CD4-positive, alpha-beta T cell treated with Interleukin-17A for 4 hours (primary cell): ENCODE results near the gene COA8.
A peak's percentile ranks its signal among the peaks of the same experiment; 100 is the strongest.
"Not testable (repeated sequence)": the region's sequence is repeated elsewhere in the genome, so short reads cannot be mapped to it uniquely, and the experiment has no call there.

ENCODE experiments used
- DNase-seq: peaks from one replicate; pipeline ENCODE4 v3.0.0-alpha.2; 2020; ENCODE audit warnings: mixed read lengths

Gene COA8

GRCh38 chr14:103576371-103577024, 13.7 kb downstream of the COA8 start:
- DNase-seq = no peak

DNA sequence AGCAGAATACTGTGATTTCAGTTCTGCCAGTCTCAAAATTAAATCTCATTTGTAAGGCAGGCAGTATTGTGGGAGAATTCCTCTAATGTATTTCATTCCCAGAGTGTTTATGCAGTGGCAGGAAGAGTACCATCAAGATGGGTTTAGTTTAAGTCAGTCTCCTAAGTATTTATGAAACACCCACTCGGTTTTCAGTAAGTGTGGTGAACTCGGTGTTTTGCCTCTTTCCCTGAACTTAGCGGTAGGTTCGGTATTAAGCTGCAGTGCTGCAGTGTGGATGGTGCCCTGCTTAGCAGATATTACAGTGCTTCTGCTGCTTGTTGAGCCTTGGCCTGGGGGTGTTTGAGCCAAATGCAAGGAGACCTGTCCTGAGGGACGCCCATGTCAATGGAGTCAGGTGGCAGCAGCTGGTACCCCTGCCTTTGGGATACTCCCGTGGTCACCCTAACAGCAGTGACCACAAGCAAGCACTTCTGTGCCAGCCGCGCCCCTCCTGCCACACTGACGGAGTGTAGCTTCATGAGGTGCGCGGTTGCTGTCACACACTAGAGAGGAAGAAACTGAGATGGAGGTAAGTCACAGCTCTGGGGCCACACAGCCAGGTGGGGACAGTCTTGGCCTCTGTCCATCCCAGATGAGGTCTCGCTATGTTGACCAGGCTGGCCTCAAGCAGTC, 15.8 kb downstream of the COA8 start:
- DNase-seq = no peak

- no peak for DNase-seq
Measured at GRCh38 chr14:103581206-103581605, 18.4 kb downstream of the COA8 start.

DNA sequence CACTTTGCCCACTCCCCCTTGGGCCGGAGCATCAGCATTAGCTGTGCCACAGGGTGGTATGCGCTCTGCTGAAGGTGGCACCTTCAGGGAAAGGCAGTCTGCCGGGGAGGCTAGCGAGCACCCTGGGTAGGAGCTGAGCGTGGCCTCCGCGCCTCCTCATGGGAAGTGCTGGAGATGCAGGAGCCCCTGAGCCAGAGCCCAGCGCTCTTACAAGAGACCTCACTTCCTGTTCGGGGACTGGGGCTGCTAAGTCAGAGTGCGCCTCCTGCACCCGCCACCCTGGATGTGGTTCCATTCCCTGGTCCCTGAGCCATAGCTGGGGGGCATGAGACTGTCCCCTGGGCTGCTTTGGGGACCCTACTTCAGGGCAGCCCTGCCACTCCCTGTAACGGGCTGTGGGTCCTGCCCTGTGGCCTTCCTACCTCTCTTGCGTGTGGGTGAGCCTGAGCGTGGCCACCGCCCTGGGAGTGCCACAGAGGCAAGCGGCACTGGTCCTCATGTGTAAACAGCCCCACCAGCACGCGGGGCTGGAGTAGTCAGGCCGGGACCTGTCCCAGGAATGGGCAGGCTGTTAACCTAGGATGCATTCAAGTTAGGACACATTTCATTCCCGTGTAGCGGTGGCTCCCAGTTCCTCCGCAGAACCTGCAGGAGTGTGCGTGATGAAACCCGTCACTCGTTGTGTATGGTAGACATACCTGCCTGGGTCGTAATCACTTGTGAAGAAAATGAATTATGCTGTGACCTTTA, 19.4 kb downstream of the COA8 start:
- no peak for DNase-seq

DNA sequence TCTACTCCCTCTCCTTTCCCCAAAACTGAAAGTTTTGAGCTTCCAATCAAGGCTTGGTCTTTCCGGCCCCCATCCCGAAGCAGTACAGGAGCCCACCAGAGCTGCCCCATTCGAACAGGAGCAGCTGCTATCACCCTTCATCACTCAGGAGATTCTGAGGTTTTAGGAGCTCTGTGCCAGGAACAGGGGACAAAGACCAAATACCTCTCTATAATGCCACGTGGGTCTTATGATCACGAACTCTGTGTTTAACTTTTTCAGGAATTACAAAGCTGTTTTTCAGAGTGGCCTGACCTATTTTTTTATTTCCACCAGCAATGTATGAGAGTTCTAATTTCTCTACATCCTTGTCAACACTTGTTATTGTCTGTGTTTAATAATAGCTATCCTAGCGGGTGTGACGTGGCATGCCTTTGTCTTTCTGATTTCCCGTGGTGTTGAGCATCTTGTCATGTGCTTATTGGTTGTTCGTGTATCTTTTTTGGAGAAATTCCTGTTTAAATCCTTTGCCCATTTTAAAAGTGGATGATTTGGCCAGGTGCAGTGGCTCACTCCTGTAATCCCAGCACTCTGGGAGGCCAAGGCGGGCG, 21.7 kb downstream of the COA8 start:
- DNase-seq = no peak

DNA sequence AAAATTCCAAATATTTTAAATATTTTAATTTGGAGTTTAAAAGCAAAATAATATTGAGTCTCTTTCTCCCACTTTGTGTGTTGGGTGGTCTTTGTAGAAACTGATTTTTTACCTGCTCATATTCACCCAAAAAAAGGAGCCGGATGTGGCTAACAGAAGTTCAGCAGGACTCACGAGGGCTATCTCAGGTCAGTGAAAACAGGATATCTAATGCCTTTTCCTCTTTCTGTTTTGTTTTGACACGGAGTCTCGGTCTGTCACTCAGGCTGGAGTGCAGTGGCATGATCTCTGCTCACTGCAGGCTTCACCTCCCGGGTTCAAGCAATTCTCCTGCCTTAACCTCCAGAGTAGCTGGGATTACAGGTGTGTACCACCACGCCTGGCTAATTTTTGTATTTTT, 30.8 kb downstream of the COA8 start:
- DNase-seq = no peak

DNA sequence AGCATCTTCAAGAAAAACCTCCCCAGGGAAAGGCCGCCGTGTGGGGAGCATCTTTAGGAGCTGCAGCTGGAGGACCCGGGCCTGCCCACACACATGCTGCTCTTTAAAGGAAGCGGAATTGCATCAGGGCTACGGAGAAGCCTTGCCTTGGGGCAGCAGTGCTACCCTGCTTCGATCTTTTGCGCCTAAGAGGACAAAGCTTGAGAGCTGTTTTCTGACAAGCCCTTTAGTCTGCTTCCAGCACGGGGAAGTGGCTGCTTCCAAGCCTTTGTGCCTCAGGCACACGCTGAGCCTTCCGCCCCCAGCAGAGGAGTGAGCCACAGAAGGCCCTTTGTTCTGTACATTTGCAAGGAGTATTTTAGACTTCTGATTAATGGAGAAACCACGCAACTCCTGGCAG, 31.5 kb downstream of the COA8 start:
- DNase-seq = no peak

GRCh38 chr14:103597623-103598377, 35.0 kb downstream of the COA8 start:
- DNase-seq = no peak

- no peak for DNase-seq
Measured at GRCh38 chr14:103600503-103600902, 37.7 kb downstream of the COA8 start.

DNA sequence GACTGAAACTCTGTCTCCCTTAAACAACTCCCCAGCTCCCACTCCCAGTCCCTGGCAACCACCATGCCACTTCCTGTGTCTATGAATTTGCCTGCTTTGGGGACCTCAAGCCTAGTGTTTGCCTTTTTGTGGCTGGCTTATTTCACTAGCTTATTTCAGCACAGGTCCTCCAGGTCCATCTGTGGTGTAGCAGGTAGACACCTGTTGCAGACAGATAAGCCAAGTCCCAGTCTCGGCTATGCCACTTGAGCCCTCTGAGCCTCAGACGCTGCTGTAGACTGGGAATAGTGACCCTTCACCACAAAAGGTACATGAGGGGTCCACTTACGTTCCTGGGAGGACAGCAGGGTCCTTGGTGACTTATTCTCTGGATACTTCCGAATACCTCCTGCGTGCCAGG, 41.9 kb downstream of the COA8 start:
- no peak for DNase-seq

- peak; percentile 64 for DNase-seq
Measured at GRCh38 chr14:103606963-103607668, 44.4 kb downstream of the COA8 start.

- DNase-seq = no peak
Measured at GRCh38 chr14:103607822-103608221, 45.1 kb downstream of the COA8 start.

GRCh38 chr14:103609081-103609480, 46.3 kb downstream of the COA8 start:
- DNase-seq = not testable (repeated sequence)

DNA sequence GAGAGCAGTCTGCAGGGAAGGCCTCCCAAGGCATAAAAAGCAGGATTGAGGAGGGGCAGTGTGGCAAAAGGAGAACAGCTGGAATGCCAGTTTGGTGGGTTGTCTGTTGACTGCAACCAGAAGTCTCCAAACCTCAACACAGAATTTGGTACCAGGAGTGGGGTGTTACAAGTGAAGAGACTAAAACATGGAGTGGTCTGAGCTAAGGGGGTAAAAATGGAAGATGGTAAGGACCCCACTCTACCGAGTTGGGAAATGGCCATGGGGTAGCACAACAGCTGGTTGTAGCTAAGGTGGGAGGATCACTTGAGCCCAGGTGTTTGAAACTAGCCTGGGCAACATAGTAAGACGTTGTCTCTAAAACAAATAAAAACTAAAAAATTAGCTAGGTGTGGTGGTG, 48.5 kb downstream of the COA8 start:
- no peak for DNase-seq

- DNase-seq = no peak
Measured at GRCh38 chr14:103613517-103613916, 50.8 kb downstream of the COA8 start.

- DNase-seq = no peak
Measured at GRCh38 chr14:103616635-103617300, 54.0 kb downstream of the COA8 start.

- DNase-seq = no peak
Measured at GRCh38 chr14:103619057-103619456, 56.3 kb downstream of the COA8 start.

DNA sequence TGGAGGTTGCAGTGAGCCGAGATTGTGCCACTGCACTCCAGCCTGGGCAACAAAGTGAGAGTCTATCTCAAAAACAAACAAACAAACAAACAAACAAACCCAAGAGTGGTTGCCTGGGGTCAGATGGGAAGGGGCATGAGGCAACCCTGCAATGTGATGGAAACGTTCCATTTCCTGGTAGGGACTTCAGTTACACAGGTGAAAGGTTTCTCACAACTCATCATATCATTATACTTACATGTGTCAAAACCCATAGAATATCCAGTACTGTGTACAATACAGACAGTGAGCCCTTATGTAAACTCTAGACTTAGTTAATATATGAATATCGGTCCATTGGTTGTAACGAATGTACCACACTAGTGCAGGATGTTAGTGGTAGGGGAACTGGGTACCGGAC, 59.1 kb downstream of the COA8 start:
- no peak for DNase-seq

GRCh38 chr14:103623308-103623707, 60.5 kb downstream of the COA8 start:
- no peak for DNase-seq

- no peak for DNase-seq
Measured at GRCh38 chr14:103623883-103624482, 61.2 kb downstream of the COA8 start.

GRCh38 chr14:103624860-103625259, 62.1 kb downstream of the COA8 start:
- peak; percentile 36 for DNase-seq
